Measurements from ENCODE around the gene ALDH1L1. TPM values are rescaled to one million over a fixed set of nuclear protein-coding genes. Genes with fewer than 3 reads are reported as not detected.

The ALDH1L1 gene
- total RNA-seq, 1 experiment from 2014 or later = 7.4 TPM

DNA sequence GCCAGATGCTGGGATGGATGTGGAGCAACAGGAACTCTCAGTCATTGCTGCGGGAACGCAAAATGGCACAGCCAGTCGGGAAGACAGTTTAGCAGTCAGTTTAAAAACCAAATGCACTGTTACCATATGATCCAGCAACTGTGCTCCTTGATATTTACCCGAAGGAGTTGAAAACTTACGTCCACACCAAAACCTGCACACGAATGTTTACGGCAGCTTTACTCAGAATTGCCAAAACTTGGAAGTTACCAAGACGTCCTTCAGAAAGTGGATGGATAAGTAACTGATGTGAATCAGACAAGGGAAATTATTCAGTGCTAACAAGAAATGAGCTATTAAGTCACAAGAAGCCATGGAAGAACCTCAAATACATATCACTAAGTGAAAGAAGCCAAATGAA, 60.4 kb downstream of the ALDH1L1 start:
- DNase-seq (ENCODE audit: low spot score) = no peak

DNA sequence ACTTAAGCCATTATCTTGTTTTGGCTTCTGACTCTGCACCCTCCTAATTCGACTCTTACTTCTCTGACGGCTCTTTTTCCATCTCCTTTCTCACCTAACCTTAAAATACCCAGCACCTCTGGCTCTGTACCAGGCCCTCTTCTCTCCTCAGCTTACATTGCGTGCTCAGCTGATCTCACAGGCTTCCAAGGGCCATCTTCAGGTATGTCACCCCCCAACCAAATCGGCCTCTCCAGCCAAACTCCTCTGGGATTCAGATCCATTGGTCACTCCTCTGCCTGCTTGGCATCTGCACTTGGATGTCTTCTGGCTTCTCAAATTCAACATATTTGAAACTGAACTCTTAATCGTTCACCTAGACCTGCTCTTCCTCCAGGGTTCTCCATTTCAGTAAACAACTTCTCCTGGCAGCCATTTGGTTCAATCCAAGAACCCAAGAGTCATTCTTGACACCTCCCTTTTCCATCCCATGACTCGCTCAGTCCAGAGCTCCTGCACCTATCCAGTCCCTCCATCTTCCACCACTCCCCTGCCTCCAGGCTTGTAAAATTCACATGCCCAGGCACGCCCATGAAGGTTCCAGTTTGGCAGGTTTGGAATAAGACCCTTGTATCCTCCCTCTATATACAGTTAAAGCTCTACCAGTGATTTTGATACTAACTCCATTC, 61.2 kb downstream of the ALDH1L1 start:
- peak; percentile 27 for DNase-seq (ENCODE audit: low spot score)

DNA sequence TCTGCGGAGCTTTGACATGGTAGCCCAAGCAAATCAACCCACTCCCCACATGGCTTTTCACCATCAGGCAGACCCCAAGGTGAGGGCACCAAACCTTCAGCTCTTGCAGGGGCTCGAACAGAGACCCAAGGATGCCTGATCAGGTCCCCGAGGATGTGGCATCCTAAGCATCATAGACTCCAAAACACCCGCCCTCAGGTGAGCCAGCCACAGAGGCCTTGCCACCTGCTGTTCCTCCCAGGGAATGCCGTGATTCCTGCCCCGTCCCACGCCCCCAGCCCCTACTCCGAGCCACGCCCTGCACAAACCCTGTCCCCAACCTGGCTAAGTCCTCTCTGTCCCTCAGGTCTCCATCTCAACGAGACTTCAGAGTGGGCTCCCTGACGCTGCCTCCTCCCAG, 61.8 kb downstream of the ALDH1L1 start:
- no peak for DNase-seq (ENCODE audit: low spot score)

DNA sequence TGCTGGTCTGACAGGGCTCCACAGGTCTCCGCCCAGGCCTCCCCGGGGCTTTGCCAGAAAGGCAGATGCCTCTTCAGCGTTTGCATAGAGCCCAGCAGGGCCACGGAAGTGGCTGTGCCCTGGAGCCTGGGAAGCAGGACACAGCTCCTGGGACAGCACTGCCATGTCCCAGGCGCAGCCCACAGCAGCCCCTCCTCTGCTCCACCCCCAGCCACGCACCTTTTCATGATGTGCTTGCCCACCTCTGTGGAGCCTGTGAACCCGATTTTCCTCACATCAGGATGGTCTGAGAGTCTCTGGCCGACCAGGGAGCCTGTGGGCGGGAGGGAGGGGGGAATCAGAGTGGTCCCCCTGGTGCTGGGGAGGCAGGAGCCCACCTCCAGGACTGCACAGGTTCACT, 62.6 kb downstream of the ALDH1L1 start:
- DNase-seq (ENCODE audit: low spot score) = no peak

DNA sequence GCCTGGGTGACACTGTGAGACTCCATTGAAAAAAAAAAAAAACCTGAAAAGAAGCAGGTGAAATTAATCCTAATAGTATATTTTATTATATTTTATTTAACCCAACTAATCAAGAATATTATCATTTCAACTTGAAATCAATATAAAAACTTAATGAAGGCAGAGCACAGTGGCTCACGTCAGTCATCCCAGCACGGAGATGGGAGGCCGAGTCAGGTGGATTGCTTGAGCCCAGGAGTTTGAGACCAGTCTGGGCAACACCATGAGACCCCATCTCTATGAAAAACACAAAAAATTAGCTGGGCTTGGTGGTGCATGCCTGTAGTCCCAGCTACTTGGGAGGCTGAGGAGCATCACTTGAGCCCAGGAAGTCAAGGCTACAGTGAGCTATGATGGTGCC, 63.2 kb downstream of the ALDH1L1 start:
- DNase-seq (ENCODE audit: low spot score) = no peak

DNA sequence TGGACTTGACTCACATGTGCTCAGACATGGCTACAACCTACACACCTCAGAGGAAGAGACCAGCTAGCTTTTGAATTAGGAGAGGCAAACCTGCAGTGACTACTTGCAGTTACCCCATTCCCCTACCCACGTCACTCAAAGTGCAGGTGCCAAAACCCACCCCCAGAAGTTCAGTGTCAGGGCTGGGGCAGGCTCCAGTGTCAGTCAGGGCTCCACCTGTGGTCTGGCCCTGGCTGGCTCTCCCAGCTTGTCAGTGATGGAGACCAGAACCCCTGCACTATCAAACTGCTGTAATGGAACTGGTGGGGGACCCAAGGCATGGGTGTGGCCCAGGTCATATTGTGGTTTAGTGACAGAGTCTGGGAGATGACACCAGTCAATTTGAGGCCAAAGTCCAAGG, 63.9 kb downstream of the ALDH1L1 start:
- DNase-seq (ENCODE audit: low spot score) = no peak

DNA sequence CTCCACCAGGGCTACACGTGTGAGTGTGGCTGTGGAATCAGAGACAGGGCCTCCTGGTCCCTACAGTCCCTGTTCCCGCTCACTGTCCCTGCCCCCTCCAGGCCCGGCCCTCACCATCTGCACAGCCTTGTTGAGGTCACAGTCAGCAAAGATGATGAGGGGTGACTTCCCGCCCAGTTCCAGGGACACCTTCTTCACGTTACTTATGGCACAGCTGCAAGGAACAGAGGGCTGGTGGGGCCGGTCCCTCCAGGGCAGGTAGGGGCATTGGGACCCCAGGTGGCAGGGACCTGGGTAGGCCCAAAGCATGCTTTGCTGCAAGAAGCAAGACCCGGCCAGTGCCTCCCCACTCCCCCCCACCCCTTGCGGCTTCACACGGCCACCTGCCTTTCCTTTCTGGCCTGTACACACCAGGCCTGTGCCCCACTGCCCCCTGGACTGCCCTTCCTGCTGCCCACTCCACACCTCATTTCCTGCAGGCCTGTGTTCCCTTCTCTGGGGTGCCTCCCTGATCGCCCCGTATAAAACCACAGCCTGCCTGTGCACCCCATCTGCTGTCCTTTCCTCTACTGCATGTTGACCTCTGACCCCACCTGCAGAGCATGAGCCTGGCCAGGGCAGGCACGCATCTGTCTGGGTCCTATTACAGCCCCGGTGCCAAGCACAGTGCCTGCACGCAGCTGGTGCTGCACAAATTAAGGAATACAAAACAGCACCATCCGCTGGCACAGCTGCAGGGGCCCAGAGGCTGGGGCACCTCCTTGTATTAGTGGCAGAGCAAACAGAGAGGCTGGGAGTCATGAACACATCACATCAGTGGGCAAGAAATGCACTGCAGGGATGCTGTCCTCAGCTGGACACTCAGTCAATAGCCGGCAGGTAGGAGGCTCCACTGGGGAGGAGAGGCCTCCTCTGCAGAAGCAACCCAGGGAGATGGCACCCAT, 65.7 kb downstream of the ALDH1L1 start:
- no peak for DNase-seq (ENCODE audit: low spot score)

GRCh38 chr3:126113733-126114442, 66.5 kb downstream of the ALDH1L1 start:
- DNase-seq (ENCODE audit: low spot score) = peak; percentile 38

DNA sequence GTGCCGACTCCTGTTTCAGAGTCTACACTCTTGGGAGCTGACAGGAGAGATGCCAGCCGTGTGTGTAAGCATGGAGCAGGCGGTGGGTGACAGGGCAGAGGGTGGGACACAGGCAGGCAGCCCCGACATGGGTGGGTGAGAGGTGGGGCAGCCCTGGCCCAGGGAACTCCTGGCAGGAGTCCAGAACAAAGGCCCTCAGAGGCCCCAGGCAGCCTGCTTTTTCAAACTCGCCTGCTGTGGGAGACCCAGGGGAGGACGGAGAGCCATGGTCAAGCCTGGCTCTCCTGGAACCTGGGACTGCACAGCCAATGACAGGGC, 67.2 kb downstream of the ALDH1L1 start:
- no peak for DNase-seq (ENCODE audit: low spot score)

GRCh38 chr3:126112531-126113237, 67.7 kb downstream of the ALDH1L1 start:
- no peak for DNase-seq (ENCODE audit: low spot score)

GRCh38 chr3:126111566-126112475, 68.6 kb downstream of the ALDH1L1 start:
- no peak for DNase-seq (ENCODE audit: low spot score)

- no peak for DNase-seq (ENCODE audit: low spot score)
These were observed 69.2 kb downstream of the ALDH1L1 start for GRCh38 chr3:126111126-126111551.

- no peak for DNase-seq (ENCODE audit: low spot score)
These were observed 69.8 kb downstream of the ALDH1L1 start for GRCh38 chr3:126110431-126111125.

DNA sequence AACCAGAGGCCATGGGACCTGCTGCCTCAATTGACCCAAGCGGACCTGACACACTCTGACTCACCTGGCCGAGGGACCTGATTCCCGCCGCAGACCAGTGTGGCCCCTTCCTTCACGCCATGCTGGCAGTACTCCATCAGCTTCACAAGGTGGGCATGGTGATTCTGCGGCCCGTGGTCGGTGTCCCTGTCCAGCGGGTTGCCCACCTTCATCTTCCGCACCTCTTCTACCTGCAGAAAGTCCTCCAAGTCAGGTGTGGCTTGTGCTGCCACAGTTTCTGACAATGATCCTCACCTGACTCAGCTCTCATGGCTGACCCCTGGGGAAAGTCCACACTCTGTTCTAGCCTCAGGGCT, 70.5 kb downstream of the ALDH1L1 start:
- DNase-seq (ENCODE audit: low spot score) = no peak

DNA sequence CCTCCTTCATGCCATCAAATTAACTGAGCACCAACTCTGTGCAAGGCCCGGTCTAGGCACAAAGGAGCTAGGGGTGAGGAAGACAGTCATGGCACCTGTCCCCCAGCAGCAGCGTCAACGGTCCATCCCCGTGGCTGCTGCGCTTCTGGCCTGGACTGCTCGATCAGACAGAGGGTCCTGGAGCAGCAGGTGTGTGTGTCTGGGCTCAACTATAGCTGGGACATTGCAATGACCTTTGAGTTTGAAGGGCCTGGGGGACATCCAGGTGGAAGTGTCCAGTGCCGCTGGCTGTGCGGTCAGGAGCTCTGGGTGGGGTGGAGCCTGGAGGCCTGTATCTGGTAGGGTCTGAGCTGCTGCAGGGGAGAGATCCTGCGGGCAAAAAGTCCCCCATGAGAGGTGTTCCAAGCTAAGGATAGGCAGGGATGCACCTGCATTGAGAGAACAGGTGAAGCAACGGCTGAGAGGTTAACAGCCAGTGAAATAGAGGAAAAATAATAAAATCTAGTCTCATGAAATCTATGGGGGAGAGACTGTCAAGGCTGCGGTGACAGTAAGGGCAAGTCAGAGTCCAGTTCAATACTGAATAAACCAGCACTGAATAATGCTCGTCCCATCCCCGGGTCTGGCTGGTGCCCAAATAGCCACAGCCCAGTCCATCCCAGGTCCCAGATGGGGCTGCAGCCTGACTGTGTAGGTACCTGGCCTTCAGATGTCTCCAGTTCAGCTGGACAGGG, 71.1 kb downstream of the ALDH1L1 start:
- no peak for DNase-seq (ENCODE audit: low spot score)

- DNase-seq (ENCODE audit: low spot score) = no peak
These were observed 71.7 kb downstream of the ALDH1L1 start for GRCh38 chr3:126108676-126109050.

DNA sequence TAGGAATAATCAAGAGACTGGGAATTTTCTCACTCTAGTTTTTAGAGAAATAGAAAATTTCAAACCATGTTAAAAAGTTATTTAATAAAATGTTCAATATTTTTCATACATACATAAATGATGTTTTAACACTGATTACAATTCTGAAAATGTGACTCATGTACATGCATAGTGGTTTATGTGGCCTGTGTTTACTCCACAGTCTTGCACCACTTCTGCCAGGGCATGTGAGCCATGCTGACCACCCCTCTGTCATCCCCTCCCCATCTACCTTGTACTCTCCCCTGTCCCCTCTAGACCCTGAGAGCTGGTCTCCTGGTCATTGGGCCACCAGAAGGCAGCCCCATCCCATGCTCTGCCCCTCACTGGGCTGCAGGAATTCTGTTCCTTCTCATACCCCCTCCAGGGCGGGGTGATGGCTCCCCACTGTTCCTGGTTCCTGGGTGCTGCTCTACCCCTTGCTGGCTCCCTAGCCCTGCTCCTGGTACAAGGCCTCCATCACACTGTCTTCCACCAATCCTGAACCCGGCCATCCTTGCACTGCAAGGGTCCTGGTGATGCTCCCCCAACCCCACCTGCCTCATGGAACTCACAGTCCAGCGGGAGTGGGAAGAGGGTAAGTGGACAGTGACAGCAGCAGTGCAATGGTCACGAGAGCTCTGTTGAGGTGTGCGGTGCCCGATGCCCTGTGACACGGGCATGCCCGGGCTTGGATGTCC, 72.3 kb downstream of the ALDH1L1 start:
- no peak for DNase-seq (ENCODE audit: low spot score)

DNA sequence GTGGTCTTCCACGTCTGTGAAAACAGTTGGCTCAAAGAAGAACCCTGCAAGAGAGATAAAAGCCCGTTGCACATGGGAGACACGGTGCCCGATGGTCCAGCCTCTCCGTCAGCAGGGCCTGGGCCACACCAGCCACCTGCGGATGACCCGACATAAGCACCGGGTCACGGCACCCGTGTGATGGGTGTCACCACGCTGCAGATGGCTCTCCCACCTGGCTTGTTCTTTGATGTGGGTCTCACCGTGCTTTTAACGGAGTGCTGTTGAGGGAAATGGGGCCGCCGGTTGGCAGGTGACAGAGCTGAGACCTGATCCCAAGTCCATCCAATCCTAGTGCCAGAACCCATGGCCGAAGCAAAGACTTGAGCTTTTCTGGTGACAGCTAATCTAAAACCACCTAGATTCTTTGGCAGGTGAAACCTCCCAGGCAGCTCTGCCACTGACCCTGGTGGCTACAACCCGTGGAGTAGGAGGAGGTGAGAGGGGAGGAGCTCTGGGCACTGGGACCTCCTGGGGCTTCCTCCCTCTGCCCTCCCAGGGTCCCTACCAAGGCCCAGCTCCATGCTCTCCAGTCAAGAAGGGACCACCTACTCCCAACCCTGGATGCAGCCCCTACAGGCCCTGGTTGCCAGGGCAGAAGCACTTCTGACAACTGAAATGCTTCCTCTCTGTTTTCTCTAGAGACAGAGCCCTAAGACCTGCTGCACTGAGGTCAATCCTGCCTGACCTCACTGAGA, 73.0 kb downstream of the ALDH1L1 start:
- DNase-seq (ENCODE audit: low spot score) = no peak

Measured in HT-29 (cell line).